HepG2 (cell line): ENCODE measurements around the gene ZMYND8. TPM values are rescaled to one million over a fixed set of nuclear protein-coding genes. Genes with fewer than 3 reads are reported as not detected.

ENCODE experiments used
- AHR ChIP-seq: IDR thresholded peaks from 2 replicates; pipeline ENCODE4 v1.6.1; 2018; ENCODE audit warnings: missing genetic modification reagents, missing compliant biosample characterization
- BATF2 ChIP-seq: sonication (generic); formaldehyde crosslinking; IDR thresholded peaks from 2 replicates; pipeline ENCODE4 v1.8.0; 2022; ENCODE audit warnings: mild to moderate bottlenecking, missing genetic modification reagents, moderate library complexity
- CHD2 ChIP-seq: IDR thresholded peaks from 2 replicates; pipeline ENCODE4 v1.6.1; 2011; ENCODE audit warnings: low read depth, low read length, improper control_type of control experiment
- ELF1 ChIP-seq: sonication (generic); formaldehyde crosslinking; IDR thresholded peaks from 2 replicates; pipeline ENCODE4 v1.4.0; 2020; ENCODE audit warnings: missing genetic modification reagents
- GLI4 ChIP-seq: sonication (generic); formaldehyde crosslinking; IDR thresholded peaks from 2 replicates; pipeline ENCODE4 v1.5.1; 2020; ENCODE audit warnings: missing genetic modification reagents, mild to moderate bottlenecking, moderate library complexity, borderline replicate concordance
- KIAA2018 ChIP-seq: sonication (generic); formaldehyde crosslinking; IDR thresholded peaks from 2 replicates; pipeline ENCODE4 v1.5.0; 2020; ENCODE audit warnings: mild to moderate bottlenecking, missing genetic modification reagents, borderline replicate concordance
- NFKB2 ChIP-seq: sonication (generic); formaldehyde crosslinking; IDR thresholded peaks from 2 replicates; pipeline ENCODE4 v1.4.0; 2020; ENCODE audit warnings: missing genetic modification reagents, borderline replicate concordance
- SETDB1 ChIP-seq: sonication (generic); formaldehyde crosslinking; IDR thresholded peaks from 2 replicates; pipeline ENCODE4 v1.5.1; 2020; ENCODE audit warnings: missing genetic modification reagents, mild to moderate bottlenecking, borderline replicate concordance
- WIZ ChIP-seq: sonication (generic); formaldehyde crosslinking; IDR thresholded peaks from 2 replicates; pipeline ENCODE4 v1.5.1; 2020; ENCODE audit warnings: mild to moderate bottlenecking, missing genetic modification reagents
- ZNF280B ChIP-seq: sonication (generic); formaldehyde crosslinking; IDR thresholded peaks from 2 replicates; pipeline ENCODE4 v1.5.0; 2020; ENCODE audit warnings: missing genetic modification reagents, mild to moderate bottlenecking, borderline replicate concordance
- ZNF337 ChIP-seq: sonication (generic); formaldehyde crosslinking; IDR thresholded peaks from 2 replicates; pipeline ENCODE4 v1.5.1; 2020; ENCODE audit warnings: missing genetic modification reagents, low read depth, mild to moderate bottlenecking, borderline replicate concordance
- ZNF564 ChIP-seq: sonication (generic); formaldehyde crosslinking; IDR thresholded peaks from 2 replicates; pipeline ENCODE4 v1.8.1; 2023; ENCODE audit warnings: mild to moderate bottlenecking, missing genetic modification reagents
- polyA plus RNA-seq, 8 experiments: library from polyadenylated mRNA; depleted of rRNA in 3 of 8; stranded (reverse) in 7 of 8; unstranded in 1 of 8; fragments of >200 nt; fragmentation: Illumina TruSeq in 4 of 8; extraction: Trizol in 4 of 8; gene quantifications; 2 replicates each; pipeline versions ENCODE4 v1.2.1 to v1.2.3, GENCODE V29; 2011 to 2016; ENCODE audit warnings: low read depth in 4 of 8, missing spikeins in 1 of 8, mixed read lengths in 1 of 8; ENCODE audit not compliant: insufficient read depth in 1 of 8
- total RNA-seq, 5 experiments: library from RNA; depleted of rRNA; stranded (reverse); fragments of >200 nt; fragmentation: Illumina TruSeq; extraction: Trizol; gene quantifications; 2 replicates each; pipeline ENCODE4 v1.2.3, GENCODE V29; 2016; ENCODE audit warnings: low read depth in 1 of 5
- TF ChIP-seq, protein P1 (sequence below): sonication (generic); formaldehyde crosslinking; IDR thresholded peaks from 2 replicates; pipeline ENCODE4 v1.5.1; 2020; ENCODE audit warnings: missing genetic modification reagents, mild to moderate bottlenecking, borderline replicate concordance
- TF ChIP-seq, protein P2 (sequence below): sonication (generic); formaldehyde crosslinking; IDR thresholded peaks from 2 replicates; pipeline ENCODE4 v1.8.1; 2023; ENCODE audit warnings: mild to moderate bottlenecking, moderate library complexity, missing genetic modification reagents

The ZMYND8 gene
- total and polyA plus RNA-seq, 2 of the 13 experiments (the other 11 are each of a cell fraction or from before 2014, with no cell fraction given) = 53.9 to 84.7 TPM

DNA sequence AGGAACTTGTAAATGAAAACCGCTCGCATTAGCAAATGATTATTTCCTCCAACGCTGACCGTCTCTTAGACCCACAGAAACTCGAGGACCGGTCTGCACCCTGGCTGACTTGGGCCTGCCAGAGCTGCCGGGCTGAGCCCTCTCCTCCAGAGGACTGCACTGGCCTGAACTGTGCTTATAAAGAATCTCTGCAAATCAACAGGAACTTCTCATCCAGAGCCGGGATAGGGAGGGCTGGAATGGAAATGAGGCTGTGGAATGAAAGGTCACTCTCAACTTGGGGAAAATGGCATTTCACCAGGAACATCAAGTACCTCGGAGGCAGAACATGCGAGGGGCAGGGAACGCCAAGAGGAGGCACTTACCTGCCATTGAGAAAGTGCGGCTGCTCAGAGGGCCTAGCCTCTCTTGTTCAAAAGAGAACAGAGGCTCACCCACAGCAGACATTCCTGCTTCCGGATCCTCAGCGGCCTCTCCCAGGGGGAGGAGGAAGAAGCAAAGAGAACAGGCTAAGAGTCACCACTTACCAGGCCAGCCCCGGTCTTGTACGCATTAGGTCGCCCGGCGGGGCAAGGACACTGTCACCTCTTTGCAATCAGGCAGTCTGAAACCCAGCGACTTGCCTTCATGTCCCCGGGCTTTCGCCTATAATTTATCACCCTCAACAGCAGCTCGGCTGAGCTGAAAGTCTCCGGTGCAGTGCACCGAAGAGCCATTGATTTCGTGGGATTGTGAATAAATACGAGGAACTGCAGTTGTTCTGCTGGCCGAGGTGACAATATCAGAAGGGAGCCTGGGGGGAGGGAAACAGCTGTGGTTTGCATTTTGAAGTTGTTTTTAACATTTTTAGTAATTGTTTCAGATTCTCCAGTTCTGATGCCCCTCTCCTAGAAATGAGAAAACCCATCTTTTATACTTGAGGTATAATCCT, 37.6 kb downstream of the ZMYND8 start (continued):
- no peak for TF ChIP-seq ZNF564 (CRISPR knock-in tag)
- TF ChIP-seq GLI4 (CRISPR knock-in tag) = peak; percentile 72; the same call in 1 of the 2 replicates
- TF ChIP-seq NFKB2 (CRISPR knock-in tag) = peak; percentile 73; the same call in 1 of the 2 replicates
- no peak for TF ChIP-seq WIZ (CRISPR knock-in tag)
- TF ChIP-seq AHR (CRISPR knock-in tag) = no peak; the same call in 1 of the 2 replicates
- peak; percentile 38 for TF ChIP-seq ZNF280B
- no peak for TF ChIP-seq CHD2
- TF ChIP-seq, protein P1, sequence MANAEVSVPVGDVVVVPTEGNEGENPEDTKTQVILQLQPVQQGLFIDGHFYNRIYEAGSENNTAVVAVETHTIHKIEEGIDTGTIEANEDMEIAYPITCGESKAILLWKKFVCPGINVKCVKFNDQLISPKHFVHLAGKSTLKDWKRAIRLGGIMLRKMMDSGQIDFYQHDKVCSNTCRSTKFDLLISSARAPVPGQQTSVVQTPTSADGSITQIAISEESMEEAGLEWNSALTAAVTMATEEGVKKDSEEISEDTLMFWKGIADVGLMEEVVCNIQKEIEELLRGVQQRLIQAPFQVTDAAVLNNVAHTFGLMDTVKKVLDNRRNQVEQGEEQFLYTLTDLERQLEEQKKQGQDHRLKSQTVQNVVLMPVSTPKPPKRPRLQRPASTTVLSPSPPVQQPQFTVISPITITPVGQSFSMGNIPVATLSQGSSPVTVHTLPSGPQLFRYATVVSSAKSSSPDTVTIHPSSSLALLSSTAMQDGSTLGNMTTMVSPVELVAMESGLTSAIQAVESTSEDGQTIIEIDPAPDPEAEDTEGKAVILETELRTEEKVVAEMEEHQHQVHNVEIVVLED (CRISPR knock-in tag) = 0 out of 2 replicates have a peak, but pooled peaks have one; percentile 7
- TF ChIP-seq BATF2 = no peak
- TF ChIP-seq KIAA2018 (CRISPR knock-in tag) = no peak
- TF ChIP-seq SETDB1 (CRISPR knock-in tag) = no peak
- peak; percentile 47; the same call in 1 of the 2 replicates for TF ChIP-seq ELF1 (CRISPR knock-in tag)
- TF ChIP-seq, protein P2, sequence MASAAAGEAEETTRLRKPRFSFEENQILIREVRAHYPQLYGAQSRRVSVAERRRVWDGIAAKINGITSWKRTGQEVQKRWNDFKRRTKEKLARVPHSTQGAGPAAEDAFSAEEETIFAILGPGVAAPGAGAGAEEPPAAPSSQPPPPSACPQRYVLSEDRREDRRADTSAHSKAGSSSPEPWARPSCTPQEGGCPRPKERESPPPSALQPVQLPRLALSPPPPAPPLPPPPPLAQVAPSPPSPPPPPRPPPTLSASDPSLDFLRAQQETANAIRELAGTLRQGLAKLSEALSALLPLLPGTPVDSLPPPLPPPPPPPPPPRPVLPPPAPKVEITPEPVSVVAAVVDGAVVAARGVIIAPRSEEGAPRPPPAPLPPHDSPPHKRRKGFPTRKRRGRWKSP (CRISPR knock-in tag) = no peak
- TF ChIP-seq ZNF337 (CRISPR knock-in tag) = no peak
